Islet of Langerhans (tissue), 1 donor: ENCODE results near the gene ANKRD13D.

Source experiments
- FAIRE-seq: peaks from one replicate; lab custom pipeline; 2011; peaks lifted over from hg19 to GRCh38; lab: Jason Lieb, UNC

Gene ANKRD13D

GRCh38 chr11:67273260-67273990 is 15.7 kb upstream of the ANKRD13D start:
- FAIRE-seq: no peak

- no peak for FAIRE-seq
These were observed 14.1 kb upstream of the ANKRD13D start for GRCh38 chr11:67274768-67275605.

DNA sequence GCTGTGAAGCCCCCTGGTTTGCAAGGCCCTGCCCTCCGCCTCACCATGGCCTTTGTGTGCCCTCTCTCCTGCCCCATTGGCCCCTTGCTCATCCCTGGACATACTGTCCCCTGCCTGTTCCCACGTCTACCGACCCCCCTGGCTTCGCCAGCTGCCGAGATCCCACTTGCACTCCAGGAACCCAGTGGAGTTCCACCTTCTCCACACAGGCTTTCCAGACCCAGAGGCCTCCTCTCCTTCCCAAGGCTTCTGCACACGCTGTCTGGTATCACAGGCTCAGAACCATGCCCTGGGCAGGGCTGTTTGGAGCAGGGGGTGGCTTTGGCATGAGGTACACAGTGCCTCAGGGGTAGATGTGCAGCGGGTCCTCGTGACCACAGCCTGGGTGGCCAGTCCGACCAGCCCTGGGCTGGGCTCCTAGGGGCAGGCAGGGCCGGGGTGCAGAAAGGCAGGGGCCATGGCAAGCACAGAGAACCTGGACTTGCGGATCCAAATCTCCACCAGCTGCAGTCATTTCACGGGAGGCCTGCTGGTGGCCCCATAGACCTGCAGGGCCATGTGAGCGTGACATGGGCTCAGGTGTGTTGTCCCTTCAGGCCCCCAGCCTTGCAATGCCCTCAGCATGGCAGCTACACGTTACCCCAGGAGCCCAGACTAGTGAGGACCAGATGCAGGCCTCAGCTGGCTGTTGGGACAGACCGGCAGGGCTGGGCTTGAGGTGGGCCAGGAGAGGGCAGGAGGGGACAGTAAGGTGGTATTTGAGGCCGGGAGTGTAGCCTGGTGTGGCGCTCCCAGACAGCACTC is 13.3 kb upstream of the ANKRD13D start:
- FAIRE-seq: no peak

GRCh38 chr11:67276781-67277230 is 12.3 kb upstream of the ANKRD13D start:
- no peak for FAIRE-seq

GRCh38 chr11:67277231-67277961 is 11.7 kb upstream of the ANKRD13D start:
- no peak for FAIRE-seq

- FAIRE-seq: no peak
These were observed 10.8 kb upstream of the ANKRD13D start for GRCh38 chr11:67278135-67278938.

DNA sequence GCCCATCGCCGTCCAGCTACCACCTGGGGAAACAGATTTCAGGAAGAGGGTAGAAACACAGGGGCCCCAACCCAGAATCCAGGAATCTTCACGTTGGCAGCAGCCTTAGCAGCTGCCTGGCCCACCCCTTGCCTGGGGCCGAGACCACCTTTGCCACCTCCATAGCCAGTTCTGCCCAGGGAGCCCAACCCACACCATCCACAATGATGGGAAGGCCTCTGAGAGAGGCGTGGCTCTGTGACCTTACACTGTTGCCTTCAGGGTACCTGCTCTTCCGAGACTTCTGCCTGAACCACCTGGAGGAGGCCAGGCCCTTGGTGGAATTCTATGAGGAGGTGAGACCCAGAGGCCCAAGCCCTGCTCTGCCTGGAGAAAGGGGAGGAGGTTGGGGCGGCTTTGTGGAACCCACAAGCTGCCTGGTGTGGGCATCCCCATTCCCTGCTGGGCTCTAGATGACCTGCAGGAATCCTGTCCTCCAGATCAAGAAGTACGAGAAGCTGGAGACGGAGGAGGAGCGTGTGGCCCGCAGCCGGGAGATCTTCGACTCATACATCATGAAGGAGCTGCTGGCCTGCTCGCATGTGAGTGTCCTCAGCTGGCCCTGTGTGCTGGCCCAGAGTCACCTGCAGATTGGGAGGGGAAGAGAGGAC is 10.0 kb upstream of the ANKRD13D start:
- FAIRE-seq: no peak

DNA sequence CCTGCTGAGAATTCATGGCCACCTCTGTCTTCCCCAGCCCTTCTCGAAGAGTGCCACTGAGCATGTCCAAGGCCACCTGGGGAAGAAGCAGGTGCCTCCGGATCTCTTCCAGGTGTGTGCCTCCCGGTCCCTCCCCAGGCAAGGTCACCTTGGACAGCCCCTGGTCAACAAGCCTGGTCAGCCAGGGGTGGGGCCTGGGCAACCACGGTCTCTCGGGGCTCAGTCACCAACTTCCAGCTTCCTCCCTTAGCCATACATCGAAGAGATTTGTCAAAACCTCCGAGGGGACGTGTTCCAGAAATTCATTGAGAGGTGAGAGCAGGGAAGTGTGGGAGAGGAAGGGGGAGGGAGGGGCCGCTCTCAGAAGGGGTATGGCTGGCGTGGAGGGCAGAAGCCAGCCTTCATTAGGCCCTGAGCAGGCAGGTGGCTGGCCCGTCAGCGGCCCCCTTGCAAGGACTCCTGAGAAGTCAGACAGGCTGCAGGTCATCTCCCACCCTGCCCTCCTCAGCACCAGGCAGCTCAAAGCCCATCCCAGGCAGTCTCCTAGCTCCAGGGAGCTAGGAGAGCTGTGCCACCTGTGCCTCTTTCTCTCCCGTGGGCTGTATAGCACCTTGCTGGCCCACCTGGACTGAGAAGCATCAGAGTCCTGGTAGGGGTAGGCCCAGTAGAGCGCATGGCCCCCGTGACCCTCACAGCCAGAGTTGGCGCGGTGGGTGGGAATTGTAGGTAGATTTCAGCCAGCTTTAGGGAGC is 9.3 kb upstream of the ANKRD13D start:
- no peak for FAIRE-seq

GRCh38 chr11:67280341-67280787 is 8.7 kb upstream of the ANKRD13D start:
- FAIRE-seq: no peak

DNA sequence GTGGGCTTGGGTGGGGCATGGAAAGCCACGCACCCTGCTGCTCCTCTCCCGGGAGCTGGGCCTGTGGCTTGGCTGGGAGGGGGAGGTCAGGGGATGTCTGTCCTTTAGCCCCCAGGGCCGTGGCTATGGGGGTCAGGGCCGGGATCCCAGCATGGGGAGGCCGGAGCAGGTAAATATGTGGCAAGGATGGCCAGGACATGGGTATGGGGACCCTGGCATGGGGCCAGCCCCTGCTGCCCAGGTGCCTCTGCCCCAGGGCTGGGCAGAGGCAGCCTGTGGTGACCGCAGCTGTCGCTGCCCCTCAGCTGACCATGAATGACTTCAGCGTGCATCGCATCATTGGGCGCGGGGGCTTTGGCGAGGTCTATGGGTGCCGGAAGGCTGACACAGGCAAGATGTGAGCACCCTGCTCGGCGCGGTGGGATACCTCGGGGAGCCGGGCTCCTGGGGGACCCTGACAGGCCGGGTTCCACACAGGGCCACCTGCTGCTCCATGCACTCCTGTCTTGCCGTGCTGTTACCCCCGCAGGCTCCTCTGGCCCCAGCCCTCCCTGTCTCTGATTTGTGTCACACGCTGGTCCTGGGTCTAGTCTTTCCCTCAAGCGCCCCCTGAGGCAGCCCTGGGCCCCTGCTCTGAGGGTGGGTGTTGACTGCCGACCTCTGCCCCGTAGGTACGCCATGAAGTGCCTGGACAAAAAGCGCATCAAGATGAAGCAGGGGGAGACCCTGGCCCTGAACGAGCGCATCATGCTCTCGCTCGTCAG is 8.1 kb upstream of the ANKRD13D start:
- FAIRE-seq: no peak

DNA sequence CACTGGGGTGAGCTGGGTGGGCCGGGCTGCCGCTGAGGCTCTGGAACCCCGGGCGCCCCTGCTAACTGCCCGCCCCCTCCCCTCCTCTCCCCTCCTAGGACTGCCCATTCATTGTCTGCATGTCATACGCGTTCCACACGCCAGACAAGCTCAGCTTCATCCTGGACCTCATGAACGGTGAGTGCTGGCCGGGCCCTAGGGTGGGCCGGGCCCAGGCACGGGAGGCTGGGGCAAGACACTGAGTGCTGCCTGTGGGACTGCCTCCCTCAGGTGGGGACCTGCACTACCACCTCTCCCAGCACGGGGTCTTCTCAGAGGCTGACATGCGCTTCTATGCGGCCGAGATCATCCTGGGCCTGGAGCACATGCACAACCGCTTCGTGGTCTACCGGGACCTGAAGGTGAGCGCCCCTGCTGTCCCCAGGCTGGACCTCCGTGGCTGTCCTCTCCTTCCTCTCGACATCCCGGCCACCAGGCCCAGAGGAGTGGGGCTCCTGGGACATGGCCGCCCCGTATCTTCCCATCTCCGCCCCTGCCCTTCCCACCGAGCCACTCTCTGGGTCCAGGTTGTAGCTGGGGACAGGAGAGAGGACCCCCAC is 7.5 kb upstream of the ANKRD13D start:
- FAIRE-seq: no peak

DNA sequence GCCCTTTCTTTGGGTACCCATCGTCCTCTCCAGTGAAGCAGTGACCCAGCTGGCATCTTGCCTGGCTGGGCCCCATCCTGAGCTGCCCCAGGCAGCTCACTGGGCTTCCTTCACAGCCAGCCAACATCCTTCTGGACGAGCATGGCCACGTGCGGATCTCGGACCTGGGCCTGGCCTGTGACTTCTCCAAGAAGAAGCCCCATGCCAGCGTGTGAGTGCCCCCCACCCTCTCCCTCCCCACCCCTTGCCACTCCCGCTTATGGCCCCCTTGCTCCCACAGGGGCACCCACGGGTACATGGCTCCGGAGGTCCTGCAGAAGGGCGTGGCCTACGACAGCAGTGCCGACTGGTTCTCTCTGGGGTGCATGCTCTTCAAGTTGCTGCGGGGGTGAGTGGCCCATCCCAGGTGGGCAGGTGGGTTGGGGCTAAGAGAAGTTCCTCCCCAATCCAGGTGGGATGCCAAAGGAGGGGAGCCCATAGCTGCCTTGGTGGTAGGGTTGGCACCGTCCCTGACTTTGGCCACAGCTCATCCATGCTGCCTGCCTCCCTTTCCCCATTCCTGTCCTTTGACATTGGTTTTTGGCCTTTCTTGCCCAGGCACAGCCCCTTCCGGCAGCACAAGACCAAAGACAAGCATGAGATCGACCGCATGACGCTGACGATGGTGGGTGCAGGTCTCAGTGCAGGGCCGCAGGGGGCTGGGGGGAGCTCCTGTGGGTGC is 6.8 kb upstream of the ANKRD13D start:
- no peak for FAIRE-seq

- FAIRE-seq: no peak
These were observed 6.2 kb upstream of the ANKRD13D start for GRCh38 chr11:67282876-67283371.

DNA sequence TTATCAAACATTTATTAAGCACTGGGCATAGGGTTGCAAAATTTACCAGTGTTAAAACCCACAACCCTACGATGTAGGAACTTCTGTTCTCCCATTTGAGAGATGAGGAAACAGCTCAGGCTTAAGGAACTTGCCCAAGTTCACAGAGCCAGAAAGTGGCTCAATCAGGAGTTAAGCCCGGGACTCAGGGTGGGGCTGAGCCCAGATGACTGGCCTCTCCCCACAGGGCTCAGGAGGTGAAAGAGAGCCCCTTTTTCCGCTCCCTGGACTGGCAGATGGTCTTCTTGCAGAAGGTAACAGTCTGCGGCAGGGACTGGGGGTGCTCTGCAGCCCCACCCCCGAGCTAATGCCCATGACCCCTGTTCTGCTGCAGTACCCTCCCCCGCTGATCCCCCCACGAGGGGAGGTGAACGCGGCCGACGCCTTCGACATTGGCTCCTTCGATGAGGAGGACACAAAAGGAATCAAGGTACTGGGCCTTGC is 5.6 kb upstream of the ANKRD13D start:
- FAIRE-seq: no peak

- no peak for FAIRE-seq
These were observed 4.1 kb upstream of the ANKRD13D start for GRCh38 chr11:67284811-67285540.

DNA sequence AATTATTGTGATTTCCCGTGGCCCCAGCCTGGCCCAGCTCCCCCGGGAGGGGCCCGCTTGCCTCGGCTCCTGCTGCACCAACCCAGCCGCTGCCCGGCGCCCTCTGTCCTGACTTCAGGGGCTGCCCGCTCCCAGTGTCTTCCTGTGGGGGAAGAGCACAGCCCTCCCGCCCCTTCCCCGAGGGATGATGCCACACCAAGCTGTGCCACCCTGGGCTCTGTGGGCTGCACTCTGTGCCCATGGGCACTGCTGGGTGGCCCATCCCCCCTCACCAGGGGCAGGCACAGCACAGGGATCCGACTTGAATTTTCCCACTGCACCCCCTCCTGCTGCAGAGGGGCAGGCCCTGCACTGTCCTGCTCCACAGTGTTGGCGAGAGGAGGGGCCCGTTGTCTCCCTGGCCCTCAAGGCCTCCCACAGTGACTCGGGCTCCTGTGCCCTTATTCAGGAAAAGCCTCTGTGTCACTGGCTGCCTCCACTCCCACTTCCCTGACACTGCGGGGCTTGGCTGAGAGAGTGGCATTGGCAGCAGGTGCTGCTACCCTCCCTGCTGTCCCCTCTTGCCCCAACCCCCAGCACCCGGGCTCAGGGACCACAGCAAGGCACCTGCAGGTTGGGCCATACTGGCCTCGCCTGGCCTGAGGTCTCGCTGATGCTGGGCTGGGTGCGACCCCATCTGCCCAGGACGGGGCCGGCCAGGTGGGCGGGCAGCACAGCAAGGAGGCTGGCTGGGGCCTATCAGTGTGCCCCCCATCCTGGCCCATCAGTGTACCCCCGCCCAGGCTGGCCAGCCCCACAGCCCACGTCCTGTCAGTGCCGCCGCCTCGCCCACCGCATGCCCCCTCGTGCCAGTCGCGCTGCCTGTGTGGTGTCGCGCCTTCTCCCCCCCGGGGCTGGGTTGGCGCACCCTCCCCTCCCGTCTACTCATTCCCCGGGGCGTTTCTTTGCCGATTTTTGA is 3.3 kb upstream of the ANKRD13D start:
- no peak for FAIRE-seq
